ENCODE data around the gene MAN1A1.

MAN1A1 gene

GRCh38 chr6:119324718-119325117, 24.8 kb downstream of the MAN1A1 start:
- no peak for DNase-seq

GRCh38 chr6:119323931-119324330, 25.6 kb downstream of the MAN1A1 start:
- no peak for DNase-seq

GRCh38 chr6:119323478-119323877, 26.1 kb downstream of the MAN1A1 start:
- DNase-seq: no peak

- DNase-seq: peak; percentile 41
These were observed 26.7 kb downstream of the MAN1A1 start for GRCh38 chr6:119322715-119323350.

- DNase-seq: no peak
These were observed 27.5 kb downstream of the MAN1A1 start for GRCh38 chr6:119322034-119322433.

GRCh38 chr6:119319694-119320093, 29.9 kb downstream of the MAN1A1 start:
- DNase-seq: no peak

GRCh38 chr6:119318730-119319129, 30.8 kb downstream of the MAN1A1 start:
- DNase-seq: no peak

GRCh38 chr6:119318176-119318575, 31.4 kb downstream of the MAN1A1 start:
- no peak for DNase-seq

- DNase-seq: no peak
These were observed 32.6 kb downstream of the MAN1A1 start for GRCh38 chr6:119317007-119317406.

GRCh38 chr6:119314885-119315272, 34.7 kb downstream of the MAN1A1 start:
- DNase-seq: no peak

- peak; percentile 32 for DNase-seq
These were observed 35.4 kb downstream of the MAN1A1 start for GRCh38 chr6:119313937-119314884.

GRCh38 chr6:119312875-119313338, 36.7 kb downstream of the MAN1A1 start:
- peak; percentile 36 for DNase-seq

- no peak for DNase-seq
These were observed 37.1 kb downstream of the MAN1A1 start for GRCh38 chr6:119312441-119312840.

- DNase-seq: no peak
These were observed 37.9 kb downstream of the MAN1A1 start for GRCh38 chr6:119311514-119312142.

GRCh38 chr6:119310486-119311036, 39.0 kb downstream of the MAN1A1 start:
- no peak for DNase-seq

GRCh38 chr6:119308991-119309657, 40.4 kb downstream of the MAN1A1 start:
- DNase-seq: no peak

- DNase-seq: no peak
These were observed 41.5 kb downstream of the MAN1A1 start for GRCh38 chr6:119308048-119308570.

GRCh38 chr6:119307056-119307455, 42.5 kb downstream of the MAN1A1 start:
- DNase-seq: no peak

- DNase-seq: no peak
These were observed 43.1 kb downstream of the MAN1A1 start for GRCh38 chr6:119306396-119306968.

GRCh38 chr6:119303164-119303887, 46.2 kb downstream of the MAN1A1 start:
- DNase-seq: no peak

GRCh38 chr6:119301429-119301828, 48.1 kb downstream of the MAN1A1 start:
- DNase-seq: no peak

Measured in CD4-positive, alpha-beta T cell treated with Interferon gamma for 1 hour (primary cell).